Kidney epithelial cell (primary cell): ENCODE data around the gene ERGIC1. TPM values are rescaled to one million over a fixed set of nuclear protein-coding genes. Genes with fewer than 3 reads are reported as not detected.

ENCODE experiments used
- DNase-seq: peaks from one replicate; pipeline ENCODE4 v3.0.0-alpha.2; 2010; ENCODE audit warnings: low read depth
- H3K27me3 ChIP-seq: 2 replicates; pipeline ENCODE4 v1.6.0; 2011; ENCODE audit warnings: low read length; ENCODE audit not compliant: control insufficient read depth, insufficient read depth
- H3K36me3 ChIP-seq: 2 replicates; pipeline ENCODE4 v1.5.1; 2011; ENCODE audit warnings: low read length; ENCODE audit not compliant: control insufficient read depth, insufficient read depth
- H3K4me3 ChIP-seq: 2 replicates; pipeline ENCODE4 v1.5.1; 2011; ENCODE audit warnings: low read depth, mild to moderate bottlenecking, control low read depth, low read length
- total RNA-seq: library from RNA; depleted of rRNA; stranded (reverse); fragments of >200 nt; gene quantifications from 2 replicates; pipeline ENCODE4 v1.2.3, GENCODE V29; 2015
- TF ChIP-seq, protein P1 (sequence below): IDR thresholded peaks from 2 replicates; pipeline ENCODE4 v1.5.1; 2011; ENCODE audit warnings: mild to moderate bottlenecking, moderate library complexity, low read length, control low read depth, inconsistent platforms; ENCODE audit not compliant: insufficient read depth, poor library complexity, severe bottlenecking

Gene ERGIC1
- total RNA-seq, 1 donor from 2014 or later, result 183 TPM

DNA sequence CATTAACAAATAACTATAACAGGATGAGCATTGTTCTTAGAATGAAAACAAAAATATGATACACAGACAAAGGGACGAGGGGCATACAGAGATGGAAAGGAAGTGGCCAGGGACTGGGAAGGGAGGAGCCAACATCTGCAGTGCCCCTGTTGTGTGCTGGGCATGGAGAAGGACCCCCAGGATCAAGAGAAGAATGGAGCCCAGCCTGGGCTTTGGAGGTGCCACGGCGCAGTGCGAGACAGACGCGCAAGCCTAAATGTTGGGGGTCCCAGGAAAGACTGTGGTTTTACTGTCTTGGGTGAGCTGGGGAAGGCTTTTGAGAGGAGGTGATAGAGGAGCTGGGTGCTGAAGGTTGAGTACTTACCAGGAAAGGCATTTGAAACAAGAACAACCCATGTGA, 34.6 kb upstream of the ERGIC1 start:
- no peak for DNase-seq
- no peaks in the 10 kb centered on the region for H3K27me3 ChIP-seq
- TF ChIP-seq, protein P1, sequence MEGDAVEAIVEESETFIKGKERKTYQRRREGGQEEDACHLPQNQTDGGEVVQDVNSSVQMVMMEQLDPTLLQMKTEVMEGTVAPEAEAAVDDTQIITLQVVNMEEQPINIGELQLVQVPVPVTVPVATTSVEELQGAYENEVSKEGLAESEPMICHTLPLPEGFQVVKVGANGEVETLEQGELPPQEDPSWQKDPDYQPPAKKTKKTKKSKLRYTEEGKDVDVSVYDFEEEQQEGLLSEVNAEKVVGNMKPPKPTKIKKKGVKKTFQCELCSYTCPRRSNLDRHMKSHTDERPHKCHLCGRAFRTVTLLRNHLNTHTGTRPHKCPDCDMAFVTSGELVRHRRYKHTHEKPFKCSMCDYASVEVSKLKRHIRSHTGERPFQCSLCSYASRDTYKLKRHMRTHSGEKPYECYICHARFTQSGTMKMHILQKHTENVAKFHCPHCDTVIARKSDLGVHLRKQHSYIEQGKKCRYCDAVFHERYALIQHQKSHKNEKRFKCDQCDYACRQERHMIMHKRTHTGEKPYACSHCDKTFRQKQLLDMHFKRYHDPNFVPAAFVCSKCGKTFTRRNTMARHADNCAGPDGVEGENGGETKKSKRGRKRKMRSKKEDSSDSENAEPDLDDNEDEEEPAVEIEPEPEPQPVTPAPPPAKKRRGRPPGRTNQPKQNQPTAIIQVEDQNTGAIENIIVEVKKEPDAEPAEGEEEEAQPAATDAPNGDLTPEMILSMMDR, result no peak
- H3K36me3 ChIP-seq, result no peaks in the 10 kb centered on the region
- no peak overlapping the region for H3K4me3 ChIP-seq

DNA sequence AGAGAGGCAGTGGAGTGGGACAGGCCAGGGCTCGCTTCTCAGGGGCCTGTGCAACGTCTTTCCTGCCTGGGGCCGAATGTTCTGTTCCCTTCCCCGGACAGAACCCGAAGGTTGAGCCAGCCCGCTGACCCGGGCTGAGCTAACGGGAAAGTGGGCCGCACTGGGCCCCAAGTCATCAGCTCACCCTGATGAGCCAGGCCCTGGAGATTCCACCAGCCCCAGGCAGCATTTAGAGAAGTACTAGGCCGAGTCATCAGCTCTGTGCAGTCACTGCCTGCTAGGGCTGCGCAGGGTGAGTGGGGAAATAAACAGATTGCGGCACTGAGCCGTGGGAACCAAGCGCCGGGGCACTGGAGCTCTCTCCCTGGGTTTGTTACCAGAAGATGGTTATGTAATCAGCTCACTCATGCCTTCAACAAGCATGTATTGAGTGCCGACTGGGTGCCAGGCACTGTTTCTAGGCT, 33.9 kb upstream of the ERGIC1 start:
- Histone ChIP-seq H3K36me3 (no peaks in the 10 kb centered on the region), H3K27me3 (no peaks in the 10 kb centered on the region), H3K4me3 (no peak overlapping the region)
- TF ChIP-seq, protein P1, result no peak
- peak; percentile 70 for DNase-seq

DNA sequence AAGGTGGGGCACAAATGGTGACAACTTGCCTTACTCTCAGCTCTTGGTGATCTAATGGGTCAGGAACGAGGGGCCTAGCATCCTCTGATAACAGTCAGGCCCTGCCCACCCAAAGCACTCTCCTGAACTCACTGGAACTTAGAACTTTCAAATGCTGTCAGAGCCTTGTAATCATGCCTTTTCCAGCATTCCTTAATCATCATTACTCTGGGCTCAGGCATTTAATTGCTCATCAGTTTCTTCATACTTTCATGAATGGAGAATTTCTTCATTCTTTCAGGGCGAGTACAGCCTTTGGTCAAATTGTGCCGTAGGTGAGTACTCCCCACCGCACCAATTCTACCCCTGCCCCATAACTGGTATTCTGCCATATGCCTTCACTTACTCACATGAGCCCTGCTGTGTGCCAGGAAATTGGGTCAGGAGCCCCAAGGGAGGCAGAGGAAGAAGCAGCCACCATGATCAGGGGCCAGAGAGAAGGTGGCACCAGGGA, 32.8 kb upstream of the ERGIC1 start:
- Histone ChIP-seq H3K4me3 (no peak overlapping the region), H3K36me3 (no peaks in the 10 kb centered on the region), H3K27me3 (no peaks in the 10 kb centered on the region)
- TF ChIP-seq, protein P1, result no peak
- peak; percentile 83 for DNase-seq

DNA sequence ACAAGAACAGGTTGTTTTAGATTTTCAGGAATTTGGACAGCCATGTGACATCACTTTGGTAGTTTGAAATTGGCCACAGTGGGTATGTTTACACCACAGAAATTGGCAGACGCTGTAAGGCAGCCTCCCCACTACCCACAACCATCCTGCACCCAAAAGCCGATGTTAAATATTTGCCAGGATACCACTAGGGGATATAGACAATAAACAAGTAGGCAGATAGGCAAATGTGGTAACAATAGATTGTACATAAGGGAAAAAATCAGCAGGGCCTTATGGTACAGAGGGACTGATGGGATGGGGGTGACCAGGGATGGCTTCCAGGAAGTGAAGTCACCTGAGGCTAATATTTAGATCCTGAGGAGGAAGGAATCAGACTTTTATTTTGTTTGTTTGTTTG, 31.9 kb upstream of the ERGIC1 start:
- TF ChIP-seq, protein P1, result no peak
- Histone ChIP-seq H3K27me3 (no peaks in the 10 kb centered on the region), H3K4me3 (no peak overlapping the region), H3K36me3 (no peaks in the 10 kb centered on the region)
- DNase-seq, result no peak

DNA sequence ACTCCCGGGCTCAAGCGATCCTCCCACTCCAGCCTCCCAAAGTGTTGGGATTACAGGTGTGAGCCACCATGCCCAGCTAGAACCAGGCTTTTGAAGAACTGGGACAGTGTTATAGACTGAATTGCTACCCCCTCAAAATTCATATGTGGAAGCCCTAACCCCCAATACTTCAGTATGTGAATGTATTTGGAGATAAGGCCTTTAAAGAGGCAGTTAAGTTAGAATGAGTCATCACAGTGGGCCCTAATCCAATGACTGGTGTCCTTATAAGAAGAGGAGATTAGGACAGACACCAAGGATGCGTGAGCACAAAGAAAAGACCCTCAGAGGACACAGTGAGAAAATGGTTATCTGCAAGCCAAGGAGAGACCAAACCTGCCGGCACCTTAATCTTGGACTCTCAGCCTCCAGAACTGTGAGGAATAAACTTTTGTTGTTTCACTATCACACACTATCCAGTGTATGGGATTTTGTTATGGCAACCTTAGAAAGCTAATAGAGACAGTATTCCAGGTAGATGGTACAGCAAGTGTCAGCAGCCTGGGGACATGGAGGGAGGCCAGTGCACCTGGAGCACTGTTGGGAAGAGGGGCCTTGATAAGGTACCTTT, 31.4 kb upstream of the ERGIC1 start:
- Histone ChIP-seq H3K36me3 (no peaks in the 10 kb centered on the region), H3K27me3 (no peaks in the 10 kb centered on the region), H3K4me3 (no peak overlapping the region)
- TF ChIP-seq, protein P1, result no peak
- no peak for DNase-seq
